Measurements from ENCODE around the gene PRMT5.

The PRMT5 gene

DNA sequence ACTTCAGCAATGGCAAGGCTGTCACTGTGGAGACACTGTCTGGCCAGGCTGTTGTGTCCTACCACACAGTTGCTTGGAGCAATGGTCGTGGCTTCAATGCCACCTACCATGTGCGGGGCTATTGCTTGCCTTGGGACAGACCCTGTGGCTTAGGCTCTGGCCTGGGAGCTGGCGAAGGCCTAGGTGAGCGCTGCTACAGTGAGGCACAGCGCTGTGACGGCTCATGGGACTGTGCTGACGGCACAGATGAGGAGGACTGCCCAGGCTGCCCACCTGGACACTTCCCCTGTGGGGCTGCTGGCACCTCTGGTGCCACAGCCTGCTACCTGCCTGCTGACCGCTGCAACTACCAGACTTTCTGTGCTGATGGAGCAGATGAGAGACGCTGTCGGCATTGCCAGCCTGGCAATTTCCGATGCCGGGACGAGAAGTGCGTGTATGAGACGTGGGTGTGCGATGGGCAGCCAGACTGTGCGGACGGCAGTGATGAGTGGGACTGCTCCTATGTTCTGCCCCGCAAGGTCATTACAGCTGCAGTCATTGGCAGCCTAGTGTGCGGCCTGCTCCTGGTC is 53.3 kb downstream of the PRMT5 start:
- H2BK5ac ChIP-seq (ENCODE audit: low read length) = no peak overlapping the region
- peak overlapping the region; percentile 1 for H3K14ac ChIP-seq (ENCODE audit: low read length)
- H3K4ac ChIP-seq (ENCODE audit: low read length) = no peak overlapping the region
- no peak overlapping the region for H2BK120ac ChIP-seq (ENCODE audit: low read depth, low read length)
- no peak overlapping the region for H2AK5ac ChIP-seq (ENCODE audit: low read depth, low read length)
- H3K4me2 ChIP-seq (ENCODE audit: insufficient read depth, low read length, poor library complexity, severe bottlenecking) = no peak overlapping the region
- H2BK15ac ChIP-seq (ENCODE audit: low read length) = no peak overlapping the region
- peaks cover 8 to 29% of the 10 kb centered on the region in 2 donors for H3K36me3 ChIP-seq (replicated peaks in 1 of 2; ENCODE audit: control insufficient read depth in 2 of 2, insufficient read depth in 2 of 2, low read length in 2 of 2)
- no peak overlapping the region for H3K27ac ChIP-seq (replicated peaks; ENCODE audit: low read length)
- H3K4me3 ChIP-seq (ENCODE audit: low read length in 2 of 2) = peak overlapping the region in 1 of 2 donors; percentile 30
- no peaks in the 10 kb centered on the region for H3K79me1 ChIP-seq (ENCODE audit: low read depth, low read length)
- H4K8ac ChIP-seq (ENCODE audit: low read depth, low read length) = no peak overlapping the region
- H3K23ac ChIP-seq (ENCODE audit: low read depth, low read length, poor library complexity) = no peak overlapping the region
- H3K4me1 ChIP-seq (ENCODE audit: control insufficient read depth in 2 of 2, insufficient read depth in 1 of 2, low read depth in 1 of 2, low read length in 2 of 2) = peaks cover 1 to 2% of the 10 kb centered on the region in 2 donors
- H3K9ac ChIP-seq (ENCODE audit: low read depth, low read length, poor library complexity) = peak overlapping the region; percentile 57
- H3K27me3 ChIP-seq (ENCODE audit: control insufficient read depth in 3 of 3, insufficient read depth in 3 of 3, low read depth in 1 of 3, low read length in 3 of 3) = no peaks in the 10 kb centered on the region
- H2BK12ac ChIP-seq (ENCODE audit: low read length) = no peak overlapping the region
- no CpG with 5 or more reads among the region's 20 CpGs for WGBS, 2 donors (ENCODE audit: extremely low coverage in 2 of 2, insufficient read length in 2 of 2, insufficient replicate concordance in 1 of 2)
- DNase-seq (ENCODE audit: low spot score) = no peak
- no peaks in the 10 kb centered on the region for H3K9me3 ChIP-seq (replicated peaks in 1 of 2; ENCODE audit: control insufficient read depth in 2 of 2, insufficient read depth in 1 of 2, low read depth in 1 of 2, low read length in 2 of 2)
- H2AFZ ChIP-seq (ENCODE audit: low read length) = no peak overlapping the region
- peak overlapping the region; percentile 27 for H3K18ac ChIP-seq (ENCODE audit: low read length)
- no peak overlapping the region for H4K91ac ChIP-seq (ENCODE audit: low read depth, low read length, poor library complexity)

DNA sequence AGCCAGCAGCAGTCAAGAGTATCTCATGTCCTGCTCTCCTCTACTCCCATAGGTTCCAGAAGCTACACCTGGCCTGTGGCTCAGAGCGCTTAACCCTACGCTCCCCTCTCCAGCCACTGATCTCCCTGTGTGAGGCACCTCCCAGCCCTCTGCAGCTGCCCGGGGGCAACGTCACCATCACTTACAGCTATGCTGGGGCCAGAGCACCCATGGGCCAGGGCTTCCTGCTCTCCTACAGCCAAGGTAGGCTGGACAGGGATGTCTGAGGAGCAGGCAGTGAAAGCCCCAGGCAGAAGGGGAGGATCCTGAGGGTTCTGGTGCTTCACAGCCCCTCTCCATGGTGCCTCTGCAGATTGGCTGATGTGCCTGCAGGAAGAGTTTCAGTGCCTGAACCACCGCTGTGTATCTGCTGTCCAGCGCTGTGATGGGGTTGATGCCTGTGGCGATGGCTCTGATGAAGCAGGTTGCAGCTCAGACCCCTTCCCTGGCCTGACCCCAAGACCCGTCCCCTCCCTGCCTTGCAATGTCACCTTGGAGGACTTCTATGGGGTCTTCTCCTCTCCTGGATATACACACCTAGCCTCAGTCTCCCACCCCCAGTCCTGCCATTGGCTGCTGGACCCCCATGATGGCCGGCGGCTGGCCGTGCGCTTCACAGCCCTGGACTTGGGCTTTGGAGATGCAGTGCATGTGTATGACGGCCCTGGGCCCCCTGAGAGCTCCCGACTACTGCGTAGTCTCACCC is 54.0 kb downstream of the PRMT5 start:
- H3K36me3 ChIP-seq (replicated peaks in 1 of 2; ENCODE audit: control insufficient read depth in 2 of 2, insufficient read depth in 2 of 2, low read length in 2 of 2) = peaks cover 8 to 29% of the 10 kb centered on the region in 2 donors
- no peaks in the 10 kb centered on the region for H3K9me3 ChIP-seq (replicated peaks in 1 of 2; ENCODE audit: control insufficient read depth in 2 of 2, insufficient read depth in 1 of 2, low read depth in 1 of 2, low read length in 2 of 2)
- no CpG with 5 or more reads among the region's 15 CpGs for WGBS, 2 donors (ENCODE audit: extremely low coverage in 2 of 2, insufficient read length in 2 of 2, insufficient replicate concordance in 1 of 2)

DNA sequence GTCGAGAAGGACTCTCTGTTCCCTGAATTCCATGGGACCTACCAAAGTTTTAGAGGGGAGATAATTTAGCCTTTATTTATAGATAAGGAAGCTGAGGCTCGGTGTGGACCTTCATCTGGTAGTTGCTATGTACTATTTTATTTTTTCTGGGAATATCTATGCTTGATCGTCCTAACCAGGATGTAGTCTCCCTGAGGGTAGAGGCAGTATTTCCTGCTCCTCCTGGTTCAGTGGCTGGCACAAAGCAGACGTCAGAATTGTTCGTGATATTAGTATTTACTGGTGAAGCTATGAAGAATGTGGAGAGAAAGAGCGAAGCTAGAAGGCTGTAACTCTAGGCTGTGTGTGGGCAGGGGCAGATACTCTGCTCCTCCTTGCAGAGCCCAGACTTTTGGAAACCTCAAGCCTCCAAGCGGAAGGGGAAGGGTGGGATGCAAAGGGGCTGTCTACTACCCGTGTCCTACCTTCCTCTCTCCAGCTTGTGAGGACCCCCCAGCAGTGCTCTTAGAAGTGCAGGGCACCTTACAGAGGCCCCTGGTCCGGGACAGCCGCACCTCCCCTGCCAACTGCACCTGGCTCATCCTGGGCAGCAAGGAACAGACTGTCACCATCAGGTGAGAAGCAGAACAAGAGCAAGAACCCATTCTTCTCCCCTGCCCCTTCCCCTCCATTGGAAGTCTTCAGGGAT is 56.2 kb downstream of the PRMT5 start:
- H3K36me3 ChIP-seq (replicated peaks in 1 of 2; ENCODE audit: control insufficient read depth in 2 of 2, insufficient read depth in 2 of 2, low read length in 2 of 2) = peaks cover 8 to 29% of the 10 kb centered on the region in 2 donors
- H3K4ac ChIP-seq (ENCODE audit: low read length) = no peak overlapping the region
- H4K91ac ChIP-seq (ENCODE audit: low read depth, low read length, poor library complexity) = no peak overlapping the region
- H2BK120ac ChIP-seq (ENCODE audit: low read depth, low read length) = no peak overlapping the region
- no peak overlapping the region for H2BK12ac ChIP-seq (ENCODE audit: low read length)
- no peak overlapping the region for H3K14ac ChIP-seq (ENCODE audit: low read length)
- H3K27me3 ChIP-seq (ENCODE audit: control insufficient read depth in 3 of 3, insufficient read depth in 3 of 3, low read depth in 1 of 3, low read length in 3 of 3) = no peaks in the 10 kb centered on the region
- H3K9ac ChIP-seq (ENCODE audit: low read depth, low read length, poor library complexity) = no peak overlapping the region
- H3K9me3 ChIP-seq (replicated peaks in 1 of 2; ENCODE audit: control insufficient read depth in 2 of 2, insufficient read depth in 1 of 2, low read depth in 1 of 2, low read length in 2 of 2) = no peaks in the 10 kb centered on the region
- WGBS, 2 donors (ENCODE audit: extremely low coverage in 2 of 2, insufficient read length in 2 of 2, insufficient replicate concordance in 1 of 2) = no CpG with 5 or more reads among the region's 10 CpGs
- H3K4me3 ChIP-seq (ENCODE audit: low read length in 2 of 2) = peak overlapping the region in 1 of 2 donors; percentile 89
- peaks cover 1 to 2% of the 10 kb centered on the region in 2 donors for H3K4me1 ChIP-seq (ENCODE audit: control insufficient read depth in 2 of 2, insufficient read depth in 1 of 2, low read depth in 1 of 2, low read length in 2 of 2)
- peak overlapping the region; percentile 95 for H2AFZ ChIP-seq (ENCODE audit: low read length)
- peak overlapping the region; percentile 5 for H2AK5ac ChIP-seq (ENCODE audit: low read depth, low read length)
- H3K79me1 ChIP-seq (ENCODE audit: low read depth, low read length) = no peaks in the 10 kb centered on the region
- H4K8ac ChIP-seq (ENCODE audit: low read depth, low read length) = no peak overlapping the region
- no peak for DNase-seq (ENCODE audit: low spot score)
- no peak overlapping the region for H3K4me2 ChIP-seq (ENCODE audit: insufficient read depth, low read length, poor library complexity, severe bottlenecking)
- no peak overlapping the region for H2BK5ac ChIP-seq (ENCODE audit: low read length)
- no peak overlapping the region for H3K18ac ChIP-seq (ENCODE audit: low read length)
- H2BK15ac ChIP-seq (ENCODE audit: low read length) = no peak overlapping the region
- H3K27ac ChIP-seq (replicated peaks; ENCODE audit: low read length) = no peak overlapping the region
- no peak overlapping the region for H3K23ac ChIP-seq (ENCODE audit: low read depth, low read length, poor library complexity)

More for the DNA sequence above, 54.0 kb downstream of the PRMT5 start:
- Histone ChIP-seq H2BK12ac (ENCODE audit: low read length) (no peak overlapping the region), H4K91ac (ENCODE audit: low read depth, low read length, poor library complexity) (no peak overlapping the region), H3K4me3 (ENCODE audit: low read length in 2 of 2) (peak overlapping the region in 1 of 2 donors; percentile 53), H3K18ac (ENCODE audit: low read length) (no peak overlapping the region), H3K4me1 (ENCODE audit: control insufficient read depth in 2 of 2, insufficient read depth in 1 of 2, low read depth in 1 of 2, low read length in 2 of 2) (peaks cover 1 to 2% of the 10 kb centered on the region in 2 donors), H2BK5ac (ENCODE audit: low read length) (no peak overlapping the region), H2BK120ac (ENCODE audit: low read depth, low read length) (no peak overlapping the region), H3K4ac (ENCODE audit: low read length) (peak overlapping the region; percentile 2), H2AFZ (ENCODE audit: low read length) (no peak overlapping the region), H3K23ac (ENCODE audit: low read depth, low read length, poor library complexity) (peak overlapping the region; percentile 71), H4K8ac (ENCODE audit: low read depth, low read length) (no peak overlapping the region), H3K79me1 (ENCODE audit: low read depth, low read length) (no peaks in the 10 kb centered on the region), H3K27me3 (ENCODE audit: control insufficient read depth in 3 of 3, insufficient read depth in 3 of 3, low read depth in 1 of 3, low read length in 3 of 3) (no peaks in the 10 kb centered on the region), H3K4me2 (ENCODE audit: insufficient read depth, low read length, poor library complexity, severe bottlenecking) (no peak overlapping the region), H2AK5ac (ENCODE audit: low read depth, low read length) (no peak overlapping the region), H3K9ac (ENCODE audit: low read depth, low read length, poor library complexity) (no peak overlapping the region), H3K14ac (ENCODE audit: low read length) (no peak overlapping the region), H3K27ac (replicated peaks; ENCODE audit: low read length) (no peak overlapping the region), H2BK15ac (ENCODE audit: low read length) (no peak overlapping the region)
- DNase-seq (ENCODE audit: low spot score) = no peak

Measured in neuronal stem cell (in vitro differentiated cells).